ENCODE results near the gene MPV17L2. TPM values are rescaled to one million over a fixed set of nuclear protein-coding genes. Genes with fewer than 3 reads are reported as not detected.
A peak's percentile ranks its signal among the peaks of the same experiment; 100 is the strongest.

The MPV17L2 gene
- total and polyA plus RNA-seq, 4 donors: 3.6 to 28.0 (median 14.1) TPM

GRCh38 chr19:18152817-18153555 is 40.0 kb upstream of the MPV17L2 start, which contains the start of gene PIK3R2:
Gene PIK3R2, plus strand, starts transcription at chr19:18153163. Its CDS starts 2,717 bp downstream, at chr19:18155880.
- WGBS: under 1% methylated on average over 86 of the region's 86 CpGs
- Histone ChIP-seq H3K36me3 (ENCODE audit: control insufficient read depth in 4 of 4, insufficient read depth in 3 of 4, low read depth in 1 of 4, low read length in 3 of 4) (peaks cover 0 to 2% (median under 1%) of the 10 kb centered on the region in 4 donors), H3K4me1 (ENCODE audit: control insufficient read depth in 4 of 4, insufficient read depth in 4 of 4, low read length in 3 of 4) (peaks cover 16 to 57% (median 41%) of the 10 kb centered on the region in 4 donors)

More at GRCh38 chr19:18152817-18153555, 40.0 kb upstream of the MPV17L2 start, which contains the start of gene PIK3R2:
- Histone ChIP-seq H3K27ac (ENCODE audit: low read depth in 1 of 2, low read length in 2 of 2) (peak within 1 kb of the TSS; percentile 93), H3K9ac (ENCODE audit: low read depth in 1 of 2, low read length in 2 of 2) (peak within 1 kb of the TSS; percentile 85 to 92), H3K4me3 (ENCODE audit: low read depth in 1 of 3, low read length in 3 of 3) (peak within 1 kb of the TSS; percentile 68 to 76 (median 71)), H3K27me3 (ENCODE audit: control insufficient read depth in 4 of 4, insufficient read depth in 4 of 4, low read length in 3 of 4) (no peaks in the 10 kb centered on the region), H3K9me3 (ENCODE audit: control insufficient read depth in 4 of 4, low read length in 3 of 4) (no peaks in the 10 kb centered on the region)
- DNase-seq (ENCODE audit: low spot score): peak; percentile 99
- TF ChIP-seq NR2F2 (IDR thresholded peaks at IDR 0.05) (no peak), ATF3 (IDR thresholded peaks at IDR 0.05) (no peak), FOXA2 (IDR thresholded peaks at IDR 0.05) (no peak), FOXA1 (IDR thresholded peaks at IDR 0.05) (no peak), SP1 (IDR thresholded peaks at IDR 0.05) (peak; percentile 13), ZBTB33 (IDR thresholded peaks at IDR 0.05) (peak; percentile 99), MAX (IDR thresholded peaks at IDR 0.05) (no peak), GABPA (IDR thresholded peaks at IDR 0.05 in 1 of 2, conservative IDR thresholded peaks at IDR 0.05 in 1 of 2) (peak in 1 of 2 donors; percentile 42), RAD21 (IDR thresholded peaks at IDR 0.05) (no peak), YY1 (IDR thresholded peaks at IDR 0.05) (no peak), TAF1 (conservative IDR thresholded peaks at IDR 0.05) (no peak), HNF4G (IDR thresholded peaks at IDR 0.05) (peak; percentile 86), CTCF (IDR thresholded peaks at IDR 0.05; ENCODE audit: low read depth, low read length, missing input control) (no peak), EGR1 (IDR thresholded peaks at IDR 0.05; ENCODE audit: low read depth in 2 of 2) (no peak), HNF4A (conservative IDR thresholded peaks at IDR 0.05) (no peak), REST (IDR thresholded peaks at IDR 0.05) (no peak)
